ENCODE data around the gene CD40.

The CD40 gene

GRCh38 chr20:46159101-46159897, 41.2 kb downstream of the CD40 start:
- Histone ChIP-seq H3K27me3 (ENCODE audit: insufficient read depth, low read length, poor library complexity) (no peaks in the 10 kb centered on the region), H3K18ac (ENCODE audit: low read length) (no peak overlapping the region)
- WGBS (ENCODE audit: extremely low coverage, insufficient coverage, low lambda C conversion rate): no CpG with 5 or more reads among the region's 7 CpGs

GRCh38 chr20:46160661-46161060, 42.5 kb downstream of the CD40 start:
- Histone ChIP-seq H3K23ac (ENCODE audit: low read length) (no peak overlapping the region), H3K79me1 (ENCODE audit: low read length) (no peaks in the 10 kb centered on the region), H2BK120ac (ENCODE audit: low read depth, low read length) (no peak overlapping the region), H3K36me3 (ENCODE audit: control insufficient read depth, insufficient read depth, low read length) (no peaks in the 10 kb centered on the region), H2BK15ac (replicated peaks; ENCODE audit: low read depth) (no peak overlapping the region), H2AK5ac (ENCODE audit: low read length) (no peak overlapping the region), H3K4ac (ENCODE audit: low read depth, low read length) (no peak overlapping the region), H3K79me2 (ENCODE audit: control insufficient read depth, insufficient read depth, low read length) (no peaks in the 10 kb centered on the region), H3K9ac (ENCODE audit: low read length) (no peak overlapping the region), H3K4me2 (ENCODE audit: low read length) (no peak overlapping the region), H3K27ac (ENCODE audit: low read depth, low read length) (no peak overlapping the region), H4K5ac (ENCODE audit: low read length) (no peak overlapping the region), H3K4me1 (ENCODE audit: control insufficient read depth, low read depth, low read length) (no peaks in the 10 kb centered on the region), H3K18ac (ENCODE audit: low read length) (no peak overlapping the region), H3K4me3 (ENCODE audit: low read length) (no peak overlapping the region), H3K56ac (ENCODE audit: low read length) (no peak overlapping the region), H4K8ac (ENCODE audit: low read depth, low read length) (no peak overlapping the region), H3K27me3 (ENCODE audit: insufficient read depth, low read length, poor library complexity) (no peaks in the 10 kb centered on the region), H2BK5ac (ENCODE audit: low read length) (no peak overlapping the region)
- no peak for DNase-seq
- WGBS (ENCODE audit: extremely low coverage, insufficient coverage, low lambda C conversion rate): no CpG with 5 or more reads among the region's 5 CpGs

More at GRCh38 chr20:46159101-46159897, 41.2 kb downstream of the CD40 start:
- Histone ChIP-seq H3K9ac (ENCODE audit: low read length) (no peak overlapping the region), H3K27ac (ENCODE audit: low read depth, low read length) (no peak overlapping the region), H2BK120ac (ENCODE audit: low read depth, low read length) (no peak overlapping the region), H2BK15ac (replicated peaks; ENCODE audit: low read depth) (no peak overlapping the region), H3K4me3 (ENCODE audit: low read length) (no peak overlapping the region), H3K4me2 (ENCODE audit: low read length) (no peak overlapping the region), H3K4ac (ENCODE audit: low read depth, low read length) (no peak overlapping the region), H3K36me3 (ENCODE audit: control insufficient read depth, insufficient read depth, low read length) (no peaks in the 10 kb centered on the region), H2BK5ac (ENCODE audit: low read length) (no peak overlapping the region), H2AK5ac (ENCODE audit: low read length) (no peak overlapping the region), H3K56ac (ENCODE audit: low read length) (no peak overlapping the region), H3K79me1 (ENCODE audit: low read length) (no peaks in the 10 kb centered on the region), H3K79me2 (ENCODE audit: control insufficient read depth, insufficient read depth, low read length) (no peaks in the 10 kb centered on the region), H3K23ac (ENCODE audit: low read length) (no peak overlapping the region), H4K5ac (ENCODE audit: low read length) (no peak overlapping the region), H3K4me1 (ENCODE audit: control insufficient read depth, low read depth, low read length) (no peaks in the 10 kb centered on the region), H4K8ac (ENCODE audit: low read depth, low read length) (no peak overlapping the region)
- no peak for DNase-seq

- no peak overlapping the region for H4K8ac ChIP-seq (ENCODE audit: low read depth, low read length)
- no peak overlapping the region for H4K5ac ChIP-seq (ENCODE audit: low read length)
- no peak overlapping the region for H3K27ac ChIP-seq (ENCODE audit: low read depth, low read length)
- no peak for DNase-seq
- H2BK15ac ChIP-seq (replicated peaks; ENCODE audit: low read depth): no peak overlapping the region
- no peak overlapping the region for H2BK120ac ChIP-seq (ENCODE audit: low read depth, low read length)
- H2BK5ac ChIP-seq (ENCODE audit: low read length): no peak overlapping the region
- H3K4me3 ChIP-seq (ENCODE audit: low read length): no peak overlapping the region
- no peaks in the 10 kb centered on the region for H3K79me1 ChIP-seq (ENCODE audit: low read length)
- H3K4ac ChIP-seq (ENCODE audit: low read depth, low read length): no peak overlapping the region
- H2AK5ac ChIP-seq (ENCODE audit: low read length): no peak overlapping the region
- no peak overlapping the region for H3K9ac ChIP-seq (ENCODE audit: low read length)
- no peaks in the 10 kb centered on the region for H3K27me3 ChIP-seq (ENCODE audit: insufficient read depth, low read length, poor library complexity)
- no peaks in the 10 kb centered on the region for H3K79me2 ChIP-seq (ENCODE audit: control insufficient read depth, insufficient read depth, low read length)
- no peak overlapping the region for H3K23ac ChIP-seq (ENCODE audit: low read length)
- no peak overlapping the region for H3K4me2 ChIP-seq (ENCODE audit: low read length)
- no peak overlapping the region for H3K56ac ChIP-seq (ENCODE audit: low read length)
- H3K36me3 ChIP-seq (ENCODE audit: control insufficient read depth, insufficient read depth, low read length): no peaks in the 10 kb centered on the region
- no peaks in the 10 kb centered on the region for H3K4me1 ChIP-seq (ENCODE audit: control insufficient read depth, low read depth, low read length)
- no peak overlapping the region for H3K18ac ChIP-seq (ENCODE audit: low read length)
- WGBS (ENCODE audit: extremely low coverage, insufficient coverage, low lambda C conversion rate): no CpG with 5 or more reads among the region's 1 CpG
Observed at GRCh38 chr20:46161921-46162320, 43.8 kb downstream of the CD40 start.

GRCh38 chr20:46164254-46164653, 46.1 kb downstream of the CD40 start:
- no peak overlapping the region for H2BK5ac ChIP-seq (ENCODE audit: low read length)
- H3K36me3 ChIP-seq (ENCODE audit: control insufficient read depth, insufficient read depth, low read length): no peaks in the 10 kb centered on the region
- no peaks in the 10 kb centered on the region for H3K27me3 ChIP-seq (ENCODE audit: insufficient read depth, low read length, poor library complexity)
- no peak overlapping the region for H3K23ac ChIP-seq (ENCODE audit: low read length)
- no peak overlapping the region for H3K56ac ChIP-seq (ENCODE audit: low read length)
- H4K8ac ChIP-seq (ENCODE audit: low read depth, low read length): no peak overlapping the region
- H3K4me3 ChIP-seq (ENCODE audit: low read length): no peak overlapping the region
- no peak overlapping the region for H2BK120ac ChIP-seq (ENCODE audit: low read depth, low read length)
- DNase-seq: peak; percentile 23
- H3K4ac ChIP-seq (ENCODE audit: low read depth, low read length): no peak overlapping the region
- no peak overlapping the region for H4K5ac ChIP-seq (ENCODE audit: low read length)
- H3K4me2 ChIP-seq (ENCODE audit: low read length): no peak overlapping the region
- no peaks in the 10 kb centered on the region for H3K79me1 ChIP-seq (ENCODE audit: low read length)
- no peaks in the 10 kb centered on the region for H3K79me2 ChIP-seq (ENCODE audit: control insufficient read depth, insufficient read depth, low read length)
- H3K9ac ChIP-seq (ENCODE audit: low read length): no peak overlapping the region
- H3K18ac ChIP-seq (ENCODE audit: low read length): no peak overlapping the region
- no peak overlapping the region for H2AK5ac ChIP-seq (ENCODE audit: low read length)
- no CpG with 5 or more reads among the region's 7 CpGs for WGBS (ENCODE audit: extremely low coverage, insufficient coverage, low lambda C conversion rate)
- H2BK15ac ChIP-seq (replicated peaks; ENCODE audit: low read depth): no peak overlapping the region
- no peaks in the 10 kb centered on the region for H3K4me1 ChIP-seq (ENCODE audit: control insufficient read depth, low read depth, low read length)
- no peak overlapping the region for H3K27ac ChIP-seq (ENCODE audit: low read depth, low read length)

GRCh38 chr20:46167080-46167479, 49.0 kb downstream of the CD40 start:
- H4K8ac ChIP-seq (ENCODE audit: low read depth, low read length): no peak overlapping the region
- no peak overlapping the region for H4K5ac ChIP-seq (ENCODE audit: low read length)
- no peak overlapping the region for H3K23ac ChIP-seq (ENCODE audit: low read length)
- no peak overlapping the region for H3K4me3 ChIP-seq (ENCODE audit: low read length)
- H2BK5ac ChIP-seq (ENCODE audit: low read length): no peak overlapping the region
- H3K27ac ChIP-seq (ENCODE audit: low read depth, low read length): no peak overlapping the region
- H3K18ac ChIP-seq (ENCODE audit: low read length): no peak overlapping the region
- no peak overlapping the region for H2BK15ac ChIP-seq (replicated peaks; ENCODE audit: low read depth)
- no peak overlapping the region for H3K4ac ChIP-seq (ENCODE audit: low read depth, low read length)
- no peaks in the 10 kb centered on the region for H3K79me1 ChIP-seq (ENCODE audit: low read length)
- no peaks in the 10 kb centered on the region for H3K27me3 ChIP-seq (ENCODE audit: insufficient read depth, low read length, poor library complexity)
- H2BK120ac ChIP-seq (ENCODE audit: low read depth, low read length): no peak overlapping the region
- H2AK5ac ChIP-seq (ENCODE audit: low read length): no peak overlapping the region
- H3K9ac ChIP-seq (ENCODE audit: low read length): no peak overlapping the region
- no peak for DNase-seq
- no peaks in the 10 kb centered on the region for H3K4me1 ChIP-seq (ENCODE audit: control insufficient read depth, low read depth, low read length)
- H3K56ac ChIP-seq (ENCODE audit: low read length): no peak overlapping the region
- H3K36me3 ChIP-seq (ENCODE audit: control insufficient read depth, insufficient read depth, low read length): no peaks in the 10 kb centered on the region
- H3K4me2 ChIP-seq (ENCODE audit: low read length): no peak overlapping the region
- H3K79me2 ChIP-seq (ENCODE audit: control insufficient read depth, insufficient read depth, low read length): no peaks in the 10 kb centered on the region

- Histone ChIP-seq H3K27ac (ENCODE audit: low read depth, low read length) (no peak overlapping the region), H3K56ac (ENCODE audit: low read length) (no peak overlapping the region), H3K79me2 (ENCODE audit: control insufficient read depth, insufficient read depth, low read length) (no peaks in the 10 kb centered on the region), H2BK120ac (ENCODE audit: low read depth, low read length) (no peak overlapping the region), H2BK15ac (replicated peaks; ENCODE audit: low read depth) (no peak overlapping the region), H2AK5ac (ENCODE audit: low read length) (no peak overlapping the region), H3K27me3 (ENCODE audit: insufficient read depth, low read length, poor library complexity) (peaks cover 2% of the 10 kb centered on the region), H3K4ac (ENCODE audit: low read depth, low read length) (no peak overlapping the region), H3K4me2 (ENCODE audit: low read length) (no peak overlapping the region), H2BK5ac (ENCODE audit: low read length) (no peak overlapping the region), H3K9ac (ENCODE audit: low read length) (no peak overlapping the region), H3K4me3 (ENCODE audit: low read length) (no peak overlapping the region), H4K8ac (ENCODE audit: low read depth, low read length) (no peak overlapping the region), H3K36me3 (ENCODE audit: control insufficient read depth, insufficient read depth, low read length) (no peaks in the 10 kb centered on the region), H3K18ac (ENCODE audit: low read length) (no peak overlapping the region), H3K23ac (ENCODE audit: low read length) (no peak overlapping the region), H3K4me1 (ENCODE audit: control insufficient read depth, low read depth, low read length) (no peaks in the 10 kb centered on the region), H3K79me1 (ENCODE audit: low read length) (no peaks in the 10 kb centered on the region), H4K5ac (ENCODE audit: low read length) (no peak overlapping the region)
- DNase-seq: no peak
- no CpG with 5 or more reads among the region's 8 CpGs for WGBS (ENCODE audit: extremely low coverage, insufficient coverage, low lambda C conversion rate)
Observed at GRCh38 chr20:46168438-46168837, 50.3 kb downstream of the CD40 start.

All from mesendoderm (in vitro differentiated cells).